ENCODE measurements around the gene CDON.

DNA sequence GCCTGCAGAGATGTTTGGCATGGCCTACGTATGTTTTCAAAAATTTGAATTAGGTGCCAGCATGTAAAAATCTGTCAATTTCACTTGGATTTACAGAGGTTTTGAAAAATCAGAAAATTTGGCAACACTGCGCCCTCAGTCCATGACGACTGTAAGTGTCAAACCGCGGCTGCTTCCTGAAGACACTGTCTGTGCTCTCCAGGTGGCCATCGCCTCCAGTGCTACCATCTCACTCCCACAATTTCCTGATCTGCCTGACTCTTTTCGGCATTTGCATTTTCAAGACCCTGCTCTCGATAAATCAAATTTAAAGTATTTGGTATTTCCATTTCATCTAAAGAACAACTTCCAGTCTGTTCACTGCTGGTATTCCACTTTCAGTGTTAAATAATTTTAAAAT, 82.2 kb downstream of the CDON start:
- TF ChIP-seq, protein P1, sequence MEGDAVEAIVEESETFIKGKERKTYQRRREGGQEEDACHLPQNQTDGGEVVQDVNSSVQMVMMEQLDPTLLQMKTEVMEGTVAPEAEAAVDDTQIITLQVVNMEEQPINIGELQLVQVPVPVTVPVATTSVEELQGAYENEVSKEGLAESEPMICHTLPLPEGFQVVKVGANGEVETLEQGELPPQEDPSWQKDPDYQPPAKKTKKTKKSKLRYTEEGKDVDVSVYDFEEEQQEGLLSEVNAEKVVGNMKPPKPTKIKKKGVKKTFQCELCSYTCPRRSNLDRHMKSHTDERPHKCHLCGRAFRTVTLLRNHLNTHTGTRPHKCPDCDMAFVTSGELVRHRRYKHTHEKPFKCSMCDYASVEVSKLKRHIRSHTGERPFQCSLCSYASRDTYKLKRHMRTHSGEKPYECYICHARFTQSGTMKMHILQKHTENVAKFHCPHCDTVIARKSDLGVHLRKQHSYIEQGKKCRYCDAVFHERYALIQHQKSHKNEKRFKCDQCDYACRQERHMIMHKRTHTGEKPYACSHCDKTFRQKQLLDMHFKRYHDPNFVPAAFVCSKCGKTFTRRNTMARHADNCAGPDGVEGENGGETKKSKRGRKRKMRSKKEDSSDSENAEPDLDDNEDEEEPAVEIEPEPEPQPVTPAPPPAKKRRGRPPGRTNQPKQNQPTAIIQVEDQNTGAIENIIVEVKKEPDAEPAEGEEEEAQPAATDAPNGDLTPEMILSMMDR (IDR thresholded peaks at IDR 0.05; ENCODE audit: borderline replicate concordance, extremely low read depth, low read length, poor library complexity, severe bottlenecking): no peak
- no peak for TF ChIP-seq EZH2 (IDR thresholded peaks at IDR 0.05; ENCODE audit: borderline replicate concordance, low read depth, low read length, severe bottlenecking)

Measured in DND-41 (cell line).